HepG2 (cell line): Measurements from ENCODE around the gene RALB. TPM values are rescaled to one million over a fixed set of nuclear protein-coding genes. Genes with fewer than 3 reads are reported as not detected.
A peak's percentile ranks its signal among the peaks of the same experiment; 100 is the strongest.

Experiments used
- CAMTA2 ChIP-seq: sonication (generic); formaldehyde crosslinking; IDR thresholded peaks from 2 replicates; pipeline ENCODE4 v1.4.0; 2020; ENCODE audit warnings: mild to moderate bottlenecking, missing genetic modification reagents, borderline replicate concordance
- ETV6 ChIP-seq: sonication (generic); formaldehyde crosslinking; conservative IDR thresholded peaks from 2 replicates; pipeline ENCODE4 v1.4.0; 2020; ENCODE audit warnings: missing genetic modification reagents
- KMT2B ChIP-seq: IDR thresholded peaks from 2 replicates; pipeline ENCODE4 v1.6.1; 2016; ENCODE audit warnings: missing genetic modification reagents, missing compliant biosample characterization
- NFE2L2 ChIP-seq: fragments of 150-350 bp; IDR thresholded peaks from 2 replicates; pipeline ENCODE4 v1.6.1; 2014; ENCODE audit warnings: low read length
- SALL1 ChIP-seq: sonication (generic); formaldehyde crosslinking; IDR thresholded peaks from 2 replicates; pipeline ENCODE4 v1.8.0; 2022; ENCODE audit warnings: mild to moderate bottlenecking, missing genetic modification reagents
- SRSF9 ChIP-seq: fragments of 200-400 bp; formaldehyde crosslinking; IDR thresholded peaks from 2 replicates; pipeline ENCODE4 v1.6.1; 2018; ENCODE audit warnings: borderline replicate concordance, mild to moderate bottlenecking, low read depth, low read length; ENCODE audit not compliant: insufficient read depth, poor library complexity, severe bottlenecking
- U2AF1 ChIP-seq: fragments of 200-400 bp; formaldehyde crosslinking; optimal IDR thresholded peaks from 2 replicates; pipeline ENCODE3; 2017; ENCODE audit warnings: mild to moderate bottlenecking, low read depth, low read length
- ZNF20 ChIP-seq: sonication (generic); formaldehyde crosslinking; IDR thresholded peaks from 2 replicates; pipeline ENCODE4 v1.4.0; 2020; ENCODE audit warnings: mild to moderate bottlenecking, moderate library complexity, missing genetic modification reagents
- ZNF263 ChIP-seq: sonication (generic); formaldehyde crosslinking; IDR thresholded peaks from 2 replicates; pipeline ENCODE4 v1.4.0; 2020; ENCODE audit warnings: missing genetic modification reagents
- ZNF317 ChIP-seq: sonication (generic); formaldehyde crosslinking; IDR thresholded peaks from 2 replicates; pipeline ENCODE4 v1.5.0; 2020; ENCODE audit warnings: mild to moderate bottlenecking, missing genetic modification reagents
- ZNF564 ChIP-seq: sonication (generic); formaldehyde crosslinking; IDR thresholded peaks from 2 replicates; pipeline ENCODE4 v1.8.1; 2023; ENCODE audit warnings: mild to moderate bottlenecking, missing genetic modification reagents
- ZNF577 ChIP-seq: sonication (generic); formaldehyde crosslinking; IDR thresholded peaks from 2 replicates; pipeline ENCODE4 v1.4.0; 2020; ENCODE audit warnings: mild to moderate bottlenecking, low read depth, missing genetic modification reagents, borderline replicate concordance
- ZNF598 ChIP-seq: sonication (generic); formaldehyde crosslinking; IDR thresholded peaks from 2 replicates; pipeline ENCODE4 v1.5.1; 2020; ENCODE audit warnings: mild to moderate bottlenecking, missing genetic modification reagents, borderline replicate concordance
- ZNF670 ChIP-seq: sonication (generic); formaldehyde crosslinking; IDR thresholded peaks from 2 replicates; pipeline ENCODE4 v1.8.0; 2022; ENCODE audit warnings: mild to moderate bottlenecking, missing genetic modification reagents, borderline replicate concordance
- polyA plus RNA-seq, 8 experiments: library from polyadenylated mRNA; depleted of rRNA in 3 of 8; stranded (reverse) in 7 of 8; unstranded in 1 of 8; fragments of >200 nt; fragmentation: Illumina TruSeq in 4 of 8; extraction: Trizol in 4 of 8; gene quantifications; 2 replicates each; pipeline versions ENCODE4 v1.2.1 to v1.2.3, GENCODE V29; 2011 to 2016; ENCODE audit warnings: low read depth in 4 of 8, missing spikeins in 1 of 8, mixed read lengths in 1 of 8; ENCODE audit not compliant: insufficient read depth in 1 of 8
- total RNA-seq, 5 experiments: library from RNA; depleted of rRNA; stranded (reverse); fragments of >200 nt; fragmentation: Illumina TruSeq; extraction: Trizol; gene quantifications; 2 replicates each; pipeline ENCODE4 v1.2.3, GENCODE V29; 2016; ENCODE audit warnings: low read depth in 1 of 5
- TF ChIP-seq, protein P1 (sequence below): sonication (generic); formaldehyde crosslinking; IDR thresholded peaks from 2 replicates; pipeline ENCODE4 v1.4.0; 2020; ENCODE audit warnings: missing genetic modification reagents
- TF ChIP-seq, protein P2 (sequence below): sonication (generic); formaldehyde crosslinking; IDR thresholded peaks from 2 replicates; pipeline ENCODE4 v1.5.0; 2020; ENCODE audit warnings: missing genetic modification reagents
- TF ChIP-seq, protein P3 (sequence below): IDR thresholded peaks from 2 replicates; pipeline ENCODE4 v1.6.1; 2018; ENCODE audit warnings: missing genetic modification reagents
- TF ChIP-seq, protein P4 (sequence below): sonication (generic); formaldehyde crosslinking; IDR thresholded peaks from 2 replicates; pipeline ENCODE4 v1.8.1; 2023; ENCODE audit warnings: mild to moderate bottlenecking, moderate library complexity, missing genetic modification reagents
- TF ChIP-seq, protein P5 (sequence below): conservative IDR thresholded peaks from 2 replicates; pipeline ENCODE4 v1.6.1; 2018; ENCODE audit warnings: missing genetic modification reagents
- TF ChIP-seq, protein P6 (sequence below): IDR thresholded peaks from 2 replicates; pipeline ENCODE4 v1.6.1; 2016; ENCODE audit warnings: low read depth, control low read depth

RALB gene
- total and polyA plus RNA-seq, 2 of the 13 experiments (the other 11 are each of a cell fraction or from before 2014, with no cell fraction given), result 37.8 to 43.2 TPM

DNA sequence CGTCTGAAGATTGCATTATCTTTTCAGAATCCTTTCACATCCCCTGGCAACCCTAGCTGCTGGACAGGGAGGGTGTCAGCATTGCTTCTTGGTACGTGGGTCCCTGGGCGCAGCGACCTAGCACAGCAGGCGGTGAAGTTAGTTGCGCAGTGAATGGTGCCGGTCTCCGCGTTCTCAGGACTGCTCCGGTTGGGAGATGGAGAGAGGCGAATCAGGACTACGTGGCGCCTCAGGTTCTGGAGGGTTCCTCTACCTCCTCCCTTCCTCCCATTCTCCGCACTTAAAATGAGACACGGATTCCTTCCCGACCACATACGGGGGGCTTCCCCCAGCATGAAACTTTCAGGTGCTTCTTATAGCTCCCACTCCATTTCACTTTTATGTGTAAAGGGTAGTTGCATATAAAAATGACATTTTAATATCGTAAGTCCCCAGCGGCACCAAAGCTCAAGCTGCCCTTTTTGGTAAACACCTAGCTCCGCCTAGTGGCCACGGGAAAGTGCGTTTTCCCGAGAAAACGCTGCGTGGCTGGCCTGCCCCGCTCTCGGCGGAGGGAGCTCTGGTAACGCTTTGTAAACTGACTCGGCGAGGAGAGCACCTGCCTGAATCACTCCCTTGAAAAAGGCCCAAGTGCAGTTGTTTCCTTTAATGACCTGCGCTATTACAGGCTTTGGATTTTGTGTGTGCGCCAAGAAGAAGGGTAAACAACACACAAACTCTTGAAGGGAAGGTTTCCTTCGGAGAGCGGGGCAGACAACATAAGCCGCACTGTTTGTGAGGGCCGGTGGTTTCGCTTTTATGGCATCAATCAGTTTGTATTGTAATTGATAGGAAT is 60.4 kb downstream of the RALB start (continued):
- TF ChIP-seq ZNF577 (no peak), ETV6 (CRISPR knock-in tag) (no peak; the same call in 1 of the 2 replicates), CAMTA2 (CRISPR knock-in tag) (no peak), ZNF564 (CRISPR knock-in tag) (no peak), ZNF20 (no peak), ZNF670 (no peak), SRSF9 (no peak), NFE2L2 (no peak), SALL1 (CRISPR knock-in tag) (peak; percentile 39; the same call in 1 of the 2 replicates), ZNF317 (CRISPR knock-in tag) (peak; percentile 39; the same call in 1 of the 2 replicates), U2AF1 (peak; percentile 45), ZNF263 (CRISPR knock-in tag) (peak; percentile 67), KMT2B (CRISPR knock-in tag) (0 out of 2 replicates have a peak, but pooled peaks have one; percentile 36), ZNF598 (CRISPR knock-in tag) (no peak)
- TF ChIP-seq, protein P1, sequence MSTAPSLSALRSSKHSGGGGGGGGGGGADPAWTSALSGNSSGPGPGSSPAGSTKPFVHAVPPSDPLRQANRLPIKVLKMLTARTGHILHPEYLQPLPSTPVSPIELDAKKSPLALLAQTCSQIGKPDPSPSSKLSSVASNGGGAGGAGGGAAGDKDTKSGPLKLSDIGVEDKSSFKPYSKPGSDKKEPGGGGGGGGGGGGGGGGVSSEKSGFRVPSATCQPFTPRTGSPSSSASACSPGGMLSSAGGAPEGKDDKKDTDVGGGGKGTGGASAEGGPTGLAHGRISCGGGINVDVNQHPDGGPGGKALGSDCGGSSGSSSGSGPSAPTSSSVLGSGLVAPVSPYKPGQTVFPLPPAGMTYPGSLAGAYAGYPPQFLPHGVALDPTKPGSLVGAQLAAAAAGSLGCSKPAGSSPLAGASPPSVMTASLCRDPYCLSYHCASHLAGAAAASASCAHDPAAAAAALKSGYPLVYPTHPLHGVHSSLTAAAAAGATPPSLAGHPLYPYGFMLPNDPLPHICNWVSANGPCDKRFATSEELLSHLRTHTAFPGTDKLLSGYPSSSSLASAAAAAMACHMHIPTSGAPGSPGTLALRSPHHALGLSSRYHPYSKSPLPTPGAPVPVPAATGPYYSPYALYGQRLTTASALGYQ, result no peak
- TF ChIP-seq, protein P2, sequence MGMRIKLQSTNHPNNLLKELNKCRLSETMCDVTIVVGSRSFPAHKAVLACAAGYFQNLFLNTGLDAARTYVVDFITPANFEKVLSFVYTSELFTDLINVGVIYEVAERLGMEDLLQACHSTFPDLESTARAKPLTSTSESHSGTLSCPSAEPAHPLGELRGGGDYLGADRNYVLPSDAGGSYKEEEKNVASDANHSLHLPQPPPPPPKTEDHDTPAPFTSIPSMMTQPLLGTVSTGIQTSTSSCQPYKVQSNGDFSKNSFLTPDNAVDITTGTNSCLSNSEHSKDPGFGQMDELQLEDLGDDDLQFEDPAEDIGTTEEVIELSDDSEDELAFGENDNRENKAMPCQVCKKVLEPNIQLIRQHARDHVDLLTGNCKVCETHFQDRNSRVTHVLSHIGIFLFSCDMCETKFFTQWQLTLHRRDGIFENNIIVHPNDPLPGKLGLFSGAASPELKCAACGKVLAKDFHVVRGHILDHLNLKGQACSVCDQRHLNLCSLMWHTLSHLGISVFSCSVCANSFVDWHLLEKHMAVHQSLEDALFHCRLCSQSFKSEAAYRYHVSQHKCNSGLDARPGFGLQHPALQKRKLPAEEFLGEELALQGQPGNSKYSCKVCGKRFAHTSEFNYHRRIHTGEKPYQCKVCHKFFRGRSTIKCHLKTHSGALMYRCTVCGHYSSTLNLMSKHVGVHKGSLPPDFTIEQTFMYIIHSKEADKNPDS (CRISPR knock-in tag), result no peak
- TF ChIP-seq, protein P3, sequence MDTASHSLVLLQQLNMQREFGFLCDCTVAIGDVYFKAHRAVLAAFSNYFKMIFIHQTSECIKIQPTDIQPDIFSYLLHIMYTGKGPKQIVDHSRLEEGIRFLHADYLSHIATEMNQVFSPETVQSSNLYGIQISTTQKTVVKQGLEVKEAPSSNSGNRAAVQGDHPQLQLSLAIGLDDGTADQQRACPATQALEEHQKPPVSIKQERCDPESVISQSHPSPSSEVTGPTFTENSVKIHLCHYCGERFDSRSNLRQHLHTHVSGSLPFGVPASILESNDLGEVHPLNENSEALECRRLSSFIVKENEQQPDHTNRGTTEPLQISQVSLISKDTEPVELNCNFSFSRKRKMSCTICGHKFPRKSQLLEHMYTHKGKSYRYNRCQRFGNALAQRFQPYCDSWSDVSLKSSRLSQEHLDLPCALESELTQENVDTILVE (CRISPR knock-in tag), result no peak
- TF ChIP-seq, protein P4, sequence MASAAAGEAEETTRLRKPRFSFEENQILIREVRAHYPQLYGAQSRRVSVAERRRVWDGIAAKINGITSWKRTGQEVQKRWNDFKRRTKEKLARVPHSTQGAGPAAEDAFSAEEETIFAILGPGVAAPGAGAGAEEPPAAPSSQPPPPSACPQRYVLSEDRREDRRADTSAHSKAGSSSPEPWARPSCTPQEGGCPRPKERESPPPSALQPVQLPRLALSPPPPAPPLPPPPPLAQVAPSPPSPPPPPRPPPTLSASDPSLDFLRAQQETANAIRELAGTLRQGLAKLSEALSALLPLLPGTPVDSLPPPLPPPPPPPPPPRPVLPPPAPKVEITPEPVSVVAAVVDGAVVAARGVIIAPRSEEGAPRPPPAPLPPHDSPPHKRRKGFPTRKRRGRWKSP (CRISPR knock-in tag), result peak; percentile 84; the same call in 1 of the 2 replicates
- TF ChIP-seq, protein P5, sequence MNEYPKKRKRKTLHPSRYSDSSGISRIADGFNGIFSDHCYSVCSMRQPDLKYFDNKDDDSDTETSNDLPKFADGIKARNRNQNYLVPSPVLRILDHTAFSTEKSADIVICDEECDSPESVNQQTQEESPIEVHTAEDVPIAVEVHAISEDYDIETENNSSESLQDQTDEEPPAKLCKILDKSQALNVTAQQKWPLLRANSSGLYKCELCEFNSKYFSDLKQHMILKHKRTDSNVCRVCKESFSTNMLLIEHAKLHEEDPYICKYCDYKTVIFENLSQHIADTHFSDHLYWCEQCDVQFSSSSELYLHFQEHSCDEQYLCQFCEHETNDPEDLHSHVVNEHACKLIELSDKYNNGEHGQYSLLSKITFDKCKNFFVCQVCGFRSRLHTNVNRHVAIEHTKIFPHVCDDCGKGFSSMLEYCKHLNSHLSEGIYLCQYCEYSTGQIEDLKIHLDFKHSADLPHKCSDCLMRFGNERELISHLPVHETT (CRISPR knock-in tag), result no peak
- TF ChIP-seq, protein P6, sequence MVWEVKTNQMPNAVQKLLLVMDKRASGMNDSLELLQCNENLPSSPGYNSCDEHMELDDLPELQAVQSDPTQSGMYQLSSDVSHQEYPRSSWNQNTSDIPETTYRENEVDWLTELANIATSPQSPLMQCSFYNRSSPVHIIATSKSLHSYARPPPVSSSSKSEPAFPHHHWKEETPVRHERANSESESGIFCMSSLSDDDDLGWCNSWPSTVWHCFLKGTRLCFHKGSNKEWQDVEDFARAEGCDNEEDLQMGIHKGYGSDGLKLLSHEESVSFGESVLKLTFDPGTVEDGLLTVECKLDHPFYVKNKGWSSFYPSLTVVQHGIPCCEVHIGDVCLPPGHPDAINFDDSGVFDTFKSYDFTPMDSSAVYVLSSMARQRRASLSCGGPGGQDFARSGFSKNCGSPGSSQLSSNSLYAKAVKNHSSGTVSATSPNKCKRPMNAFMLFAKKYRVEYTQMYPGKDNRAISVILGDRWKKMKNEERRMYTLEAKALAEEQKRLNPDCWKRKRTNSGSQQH, result no peak
